ENCODE measurements around the gene PRKAG3.

- TF ChIP-seq CTCF (IDR thresholded peaks at IDR 0.05), result no peak
- no peak for TF ChIP-seq POLR2A (IDR thresholded peaks at IDR 0.05)
- no peak for TF ChIP-seq POLR2AphosphoS5 (IDR thresholded peaks at IDR 0.05)
Measured at GRCh38 chr2:218785103-218785502, 46.5 kb downstream of the PRKAG3 start.
